SU-DHL-6 (cell line): ENCODE results near the gene PDZRN3.

ENCODE experiments used
- H2AFZ ChIP-seq: fragments of 200-600 bp; sonication (generic); 2 replicates; pipeline ENCODE4 v1.6.1; 2014; ENCODE audit warnings: low read depth, mild to moderate bottlenecking, moderate library complexity, mixed read lengths, antibody characterized with exemption, low read length; ENCODE audit not compliant: severe bottlenecking
- H3F3A ChIP-seq: fragments of 200-600 bp; shearing (Covaris generic); 2 replicates; pipeline ENCODE4 v1.6.0; 2016; ENCODE audit warnings: antibody characterized with exemption, mild to moderate bottlenecking; ENCODE audit not compliant: insufficient read depth
- H3K27ac ChIP-seq: fragments of 200-600 bp; sonication (generic); 2 replicates; pipeline ENCODE4 v1.5.1; 2016; ENCODE audit warnings: low read depth, mild to moderate bottlenecking, low read length, moderate library complexity, mixed read lengths
- H3K27me3 ChIP-seq: fragments of 200-600 bp; sonication (generic), shearing (Covaris generic); 2 replicates; pipeline ENCODE4 v1.6.0; 2014; ENCODE audit warnings: mild to moderate bottlenecking, low read length
- H3K36me3 ChIP-seq: fragments of 200-600 bp; sonication (generic); 2 replicates; pipeline ENCODE4 v1.6.1; 2014; ENCODE audit warnings: mild to moderate bottlenecking, low read length, mixed read lengths
- H3K4me2 ChIP-seq: fragments of 300-600, 200-600 bp; shearing (Covaris generic), sonication (generic); 2 replicates; pipeline ENCODE4 v1.6.0; 2014; ENCODE audit warnings: low read length, low read depth, mild to moderate bottlenecking; ENCODE audit not compliant: poor library complexity, severe bottlenecking
- H3K4me3 ChIP-seq: fragments of 200-600 bp; sonication (generic); 2 replicates; pipeline ENCODE4 v1.5.1; 2014; ENCODE audit warnings: antibody characterized with exemption, low read length, mild to moderate bottlenecking, mixed read lengths; ENCODE audit not compliant: insufficient read depth, poor library complexity, severe bottlenecking
- H3K79me2 ChIP-seq: fragments of 200-600 bp; sonication (generic); 2 replicates; pipeline ENCODE4 v1.6.1; 2014; ENCODE audit warnings: mild to moderate bottlenecking, low read length, moderate library complexity; ENCODE audit not compliant: insufficient read depth
- H3K9ac ChIP-seq: fragments of 200-600 bp; sonication (generic); 2 replicates; pipeline ENCODE4 v1.7.0; 2014; ENCODE audit warnings: mild to moderate bottlenecking, low read length
- H3K9me2 ChIP-seq: fragments of 200-600 bp; sonication (generic); replicated peaks from 2 replicates; pipeline ENCODE4 v1.6.1; 2014; ENCODE audit warnings: low read length; ENCODE audit not compliant: insufficient read depth
- H3K9me3 ChIP-seq: fragments of 200-600 bp; sonication (generic); 2 replicates; pipeline ENCODE4 v1.6.1; 2014; ENCODE audit warnings: low read length, mixed read lengths; ENCODE audit not compliant: insufficient read depth
- H4K20me1 ChIP-seq: fragments of 200-600 bp; sonication (generic); 2 replicates; pipeline ENCODE4 v1.6.1; 2014; ENCODE audit warnings: low read depth, mild to moderate bottlenecking, antibody characterized with exemption, low read length, moderate library complexity, mixed read lengths
- EZH2phosphoT487 ChIP-seq: fragments of 200-600 bp; sonication (generic), shearing (Covaris generic); conservative IDR thresholded peaks from 2 replicates; pipeline ENCODE4 v1.6.1; 2018; ENCODE audit warnings: mild to moderate bottlenecking, antibody characterized with exemption, low read length, moderate library complexity, mixed read lengths
- TF ChIP-seq, protein P1 (sequence below): fragments of 200-600 bp; sonication (generic); IDR thresholded peaks from one replicate; pipeline ENCODE4 v1.5.1; 2017; ENCODE audit warnings: antibody characterized with exemption, mild to moderate bottlenecking, low read length, moderate library complexity; ENCODE audit not compliant: insufficient read depth, poor library complexity, severe bottlenecking

The PDZRN3 gene

GRCh38 chr3:73448761-73449301 is 175.9 kb downstream of the PDZRN3 start:
- Histone ChIP-seq H3K9me3 (no peaks in the 10 kb centered on the region), H3K27ac (peak overlapping the region; percentile 99), H2AFZ (no peak overlapping the region), H3K9ac (peak overlapping the region; percentile 51), H3K4me2 (peak overlapping the region; percentile 74), H3K9me2 (no peaks in the 10 kb centered on the region), H3K4me3 (no peak overlapping the region), H3K79me2 (no peaks in the 10 kb centered on the region), H3K36me3 (no peaks in the 10 kb centered on the region), H3F3A (peaks cover 44% of the 10 kb centered on the region), H4K20me1 (no peaks in the 10 kb centered on the region), H3K27me3 (no peaks in the 10 kb centered on the region)
- no peak for TF ChIP-seq EZH2phosphoT487
- TF ChIP-seq, protein P1, sequence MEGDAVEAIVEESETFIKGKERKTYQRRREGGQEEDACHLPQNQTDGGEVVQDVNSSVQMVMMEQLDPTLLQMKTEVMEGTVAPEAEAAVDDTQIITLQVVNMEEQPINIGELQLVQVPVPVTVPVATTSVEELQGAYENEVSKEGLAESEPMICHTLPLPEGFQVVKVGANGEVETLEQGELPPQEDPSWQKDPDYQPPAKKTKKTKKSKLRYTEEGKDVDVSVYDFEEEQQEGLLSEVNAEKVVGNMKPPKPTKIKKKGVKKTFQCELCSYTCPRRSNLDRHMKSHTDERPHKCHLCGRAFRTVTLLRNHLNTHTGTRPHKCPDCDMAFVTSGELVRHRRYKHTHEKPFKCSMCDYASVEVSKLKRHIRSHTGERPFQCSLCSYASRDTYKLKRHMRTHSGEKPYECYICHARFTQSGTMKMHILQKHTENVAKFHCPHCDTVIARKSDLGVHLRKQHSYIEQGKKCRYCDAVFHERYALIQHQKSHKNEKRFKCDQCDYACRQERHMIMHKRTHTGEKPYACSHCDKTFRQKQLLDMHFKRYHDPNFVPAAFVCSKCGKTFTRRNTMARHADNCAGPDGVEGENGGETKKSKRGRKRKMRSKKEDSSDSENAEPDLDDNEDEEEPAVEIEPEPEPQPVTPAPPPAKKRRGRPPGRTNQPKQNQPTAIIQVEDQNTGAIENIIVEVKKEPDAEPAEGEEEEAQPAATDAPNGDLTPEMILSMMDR: no peak

- H3K27me3 ChIP-seq: no peaks in the 10 kb centered on the region
- no peaks in the 10 kb centered on the region for H3K9me2 ChIP-seq
- H3K9ac ChIP-seq: peak overlapping the region; percentile 49
- peak overlapping the region; percentile 99 for H3K27ac ChIP-seq
- no peaks in the 10 kb centered on the region for H3K36me3 ChIP-seq
- H3K9me3 ChIP-seq: no peaks in the 10 kb centered on the region
- H4K20me1 ChIP-seq: no peaks in the 10 kb centered on the region
- peak overlapping the region; percentile 36 for H2AFZ ChIP-seq
- no peaks in the 10 kb centered on the region for H3K79me2 ChIP-seq
- H3F3A ChIP-seq: peaks cover 44% of the 10 kb centered on the region
- TF ChIP-seq EZH2phosphoT487: no peak
- TF ChIP-seq, protein P1: no peak
- H3K4me2 ChIP-seq: peak overlapping the region; percentile 74
- H3K4me3 ChIP-seq: peak overlapping the region; percentile 16
Measured at GRCh38 chr3:73448041-73448440, 176.7 kb downstream of the PDZRN3 start.

DNA sequence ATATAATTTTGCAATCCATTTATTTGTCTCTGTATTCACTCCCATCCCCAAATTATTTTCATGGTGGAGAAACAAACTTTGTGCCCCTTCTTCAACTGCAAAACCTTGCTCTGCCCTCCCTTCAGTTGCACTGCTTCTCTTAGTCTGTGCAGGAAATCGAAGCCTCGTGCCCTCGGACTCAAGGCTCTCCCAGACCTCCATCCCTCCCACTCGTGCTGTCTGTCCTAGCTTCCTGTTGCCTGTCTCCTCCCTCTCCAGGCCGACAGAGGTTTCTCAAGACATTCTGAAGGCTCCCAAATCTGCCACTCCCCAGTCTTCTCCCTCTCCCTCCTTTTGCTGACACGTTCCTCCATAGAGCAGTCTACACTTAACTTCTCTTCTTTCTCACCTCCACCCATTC is 177.6 kb downstream of the PDZRN3 start:
- TF ChIP-seq EZH2phosphoT487: no peak
- TF ChIP-seq, protein P1: no peak

More for the DNA sequence above, 177.6 kb downstream of the PDZRN3 start:
- no peaks in the 10 kb centered on the region for H3K36me3 ChIP-seq
- no peaks in the 10 kb centered on the region for H3K9me2 ChIP-seq
- H3K9ac ChIP-seq: peak overlapping the region; percentile 49; the same call in 1 of the 2 replicates
- H3F3A ChIP-seq: peaks cover 44% of the 10 kb centered on the region
- H2AFZ ChIP-seq: peak overlapping the region; percentile 36
- H3K27me3 ChIP-seq: no peaks in the 10 kb centered on the region
- peak overlapping the region; percentile 74 for H3K4me2 ChIP-seq
- no peak overlapping the region for H3K4me3 ChIP-seq
- peak overlapping the region; percentile 99 for H3K27ac ChIP-seq
- no peaks in the 10 kb centered on the region for H3K9me3 ChIP-seq
- H4K20me1 ChIP-seq: no peaks in the 10 kb centered on the region
- no peaks in the 10 kb centered on the region for H3K79me2 ChIP-seq
